ENCODE results near the gene GOLGA6A.
"Not testable (repeated sequence)": the region's sequence is repeated elsewhere in the genome, so short reads cannot be mapped to it uniquely, and the experiment has no call there.

The GOLGA6A gene

GRCh38 chr15:74052271-74053260, 29.8 kb downstream of the GOLGA6A start:
- DNase-seq, result not testable (repeated sequence)

DNA sequence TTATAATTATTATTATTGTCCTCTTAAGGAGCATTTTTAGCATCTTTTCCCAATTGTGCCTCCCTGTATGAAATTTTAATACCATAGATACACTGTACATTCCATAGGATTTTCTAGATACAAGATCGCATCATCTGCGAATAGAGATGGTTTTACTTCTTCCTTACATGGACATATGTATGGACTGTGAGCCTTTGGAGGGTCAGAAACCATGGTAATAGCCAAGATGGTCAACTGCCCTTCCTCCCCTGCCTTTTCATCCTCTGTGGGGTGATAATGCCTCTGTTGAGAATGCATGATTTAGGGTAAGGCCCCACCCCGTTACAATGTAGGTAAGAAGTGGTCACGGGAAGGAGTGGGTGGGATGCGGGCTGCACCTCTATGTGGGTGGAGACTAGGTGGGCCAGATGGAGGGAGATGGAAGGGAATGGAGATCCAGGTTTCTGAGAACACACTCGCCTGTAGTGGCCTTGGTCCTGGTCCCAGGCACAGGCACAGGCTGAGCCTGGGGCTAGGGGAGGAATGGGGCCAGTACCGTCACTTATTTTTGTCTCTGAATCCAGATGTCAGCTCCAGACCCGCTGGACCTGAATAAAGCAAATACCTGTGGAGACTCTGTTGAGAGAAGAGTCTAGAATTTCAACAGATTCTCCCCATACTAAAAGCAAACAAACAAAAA, 31.7 kb downstream of the GOLGA6A start:
- DNase-seq, result no peak

DNA sequence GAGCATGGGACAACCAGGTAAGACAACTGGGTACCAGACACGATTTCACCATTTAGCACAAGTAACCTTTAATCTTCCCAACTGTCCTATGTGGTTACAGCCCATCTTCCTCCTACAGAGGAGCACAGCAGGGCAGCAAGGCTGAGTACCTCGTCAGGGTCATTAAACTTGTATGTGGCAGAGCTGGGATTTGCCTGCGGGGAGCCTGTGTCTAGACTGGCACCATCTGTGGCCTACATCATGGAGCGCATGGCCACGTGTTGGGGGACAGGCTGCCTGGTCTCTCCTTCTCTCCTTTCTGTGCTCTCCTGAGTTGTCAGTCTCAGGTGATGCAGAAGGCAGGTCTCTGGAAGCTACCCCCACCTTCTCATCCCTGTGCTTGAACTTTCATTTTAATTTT, 32.2 kb downstream of the GOLGA6A start:
- no peak for DNase-seq

- no peak for DNase-seq
Measured at GRCh38 chr15:74046275-74046674, 36.1 kb downstream of the GOLGA6A start.

- no peak for DNase-seq
Measured at GRCh38 chr15:74045636-74046274, 36.6 kb downstream of the GOLGA6A start.

GRCh38 chr15:74045184-74045583, 37.2 kb downstream of the GOLGA6A start:
- no peak for DNase-seq

DNA sequence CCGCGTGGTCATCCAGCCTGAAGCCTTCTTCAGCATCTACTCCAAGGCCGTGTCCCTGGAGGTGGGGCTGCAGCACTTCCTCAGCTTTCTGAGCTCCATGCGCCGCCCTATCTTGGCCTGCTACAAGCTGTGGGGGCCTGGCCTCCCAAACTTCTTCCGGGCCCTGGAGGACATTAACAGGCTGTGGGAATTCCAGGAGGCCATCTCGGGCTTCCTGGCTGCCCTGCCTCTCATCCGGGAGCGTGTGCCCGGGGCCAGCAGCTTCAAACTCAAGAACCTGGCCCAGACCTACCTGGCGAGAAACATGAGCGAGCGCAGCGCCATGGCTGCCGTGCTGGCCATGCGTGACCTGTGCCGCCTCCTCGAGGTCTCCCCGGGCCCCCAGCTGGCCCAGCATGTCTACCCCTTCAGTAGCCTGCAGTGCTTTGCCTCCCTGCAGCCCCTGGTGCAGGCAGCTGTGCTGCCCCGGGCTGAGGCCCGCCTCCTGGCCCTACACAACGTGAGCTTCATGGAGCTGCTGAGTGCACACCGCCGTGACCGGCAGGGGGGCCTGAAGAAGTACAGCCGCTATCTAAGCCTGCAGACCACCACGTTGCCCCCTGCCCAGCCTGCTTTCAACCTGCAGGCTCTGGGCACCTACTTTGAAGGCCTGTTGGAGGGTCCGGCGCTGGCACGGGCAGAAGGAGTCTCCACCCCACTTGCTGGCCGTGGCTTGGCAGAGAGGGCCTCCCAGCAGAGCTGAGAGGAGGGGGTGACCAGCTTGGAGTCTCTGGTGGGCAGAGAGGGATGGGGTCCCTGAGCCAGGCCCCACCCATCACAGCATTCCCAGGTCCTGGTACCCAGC, 37.9 kb downstream of the GOLGA6A start:
- DNase-seq, result no peak

DNA sequence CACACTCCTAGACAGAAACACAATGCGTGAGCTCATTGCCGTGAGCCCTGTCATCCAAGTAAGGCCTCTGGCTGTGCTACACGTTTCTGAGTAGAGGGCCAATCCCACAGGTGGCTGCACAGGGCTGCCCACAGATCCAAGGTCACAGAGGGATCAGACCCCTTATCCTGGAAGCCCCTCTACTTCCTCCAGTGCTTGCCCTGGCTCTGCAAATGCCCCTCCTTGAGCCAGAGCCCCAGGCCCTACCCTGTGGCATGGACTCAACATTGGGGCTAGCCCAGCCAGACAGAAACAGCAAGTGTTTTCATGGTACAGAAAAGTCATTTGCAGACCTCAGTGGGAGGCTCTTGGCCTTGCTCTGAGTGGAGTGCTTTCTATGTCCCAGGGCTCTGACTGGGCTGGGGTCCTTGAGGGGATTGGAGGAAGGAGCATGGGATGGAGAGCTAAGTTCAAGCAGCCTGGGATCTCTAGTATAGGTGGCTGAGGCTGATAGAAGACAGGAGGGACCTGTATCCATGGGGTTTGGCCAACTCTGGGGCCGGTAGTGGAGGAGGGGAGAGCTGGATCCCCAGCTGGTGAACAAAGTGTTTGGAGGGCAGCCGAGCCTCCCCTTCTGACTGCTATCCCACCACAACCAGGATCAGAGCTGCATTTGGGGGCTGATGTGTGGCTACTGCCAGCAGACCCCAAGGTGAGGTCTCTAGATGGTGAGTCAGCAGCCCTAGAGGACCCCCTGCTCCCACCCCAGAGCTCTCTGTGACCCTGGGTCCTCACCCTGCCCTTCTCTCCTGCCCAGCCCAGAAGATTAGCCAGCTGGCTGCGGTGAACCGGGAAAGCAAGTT, 38.7 kb downstream of the GOLGA6A start:
- no peak for DNase-seq

- DNase-seq, result no peak
Measured at GRCh38 chr15:74042603-74043424, 39.5 kb downstream of the GOLGA6A start.

DNA sequence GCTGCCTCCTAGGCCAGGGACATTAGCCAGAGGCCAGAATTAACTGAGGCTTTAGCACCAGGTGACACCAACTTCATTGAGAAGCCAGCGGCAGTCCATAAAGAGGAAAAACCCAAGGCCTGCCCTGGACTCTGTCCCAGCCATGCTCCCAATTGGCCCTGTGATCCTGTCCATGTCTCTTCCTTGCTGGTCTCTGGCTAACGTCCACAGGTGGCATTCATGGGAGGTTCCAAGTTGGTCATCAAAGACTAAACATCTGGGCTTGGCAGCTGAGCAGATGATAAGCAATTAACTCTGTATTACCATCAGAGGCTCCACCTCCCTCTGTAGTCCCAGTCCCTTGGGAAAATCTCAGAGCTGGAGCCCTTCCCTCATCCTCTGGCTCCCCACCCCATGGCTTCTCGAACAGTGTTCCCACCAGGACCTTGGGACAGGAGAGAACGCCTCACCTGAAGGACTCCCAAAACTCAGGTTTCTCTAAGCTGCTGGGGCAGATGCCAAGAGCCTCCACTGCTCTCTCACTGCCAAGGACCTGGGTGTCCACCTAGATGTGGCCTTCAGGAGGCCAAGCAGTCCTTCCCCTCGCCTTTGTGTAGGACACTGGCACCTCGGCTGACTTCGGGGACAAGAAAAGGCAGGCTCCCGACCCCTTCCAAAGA, 40.4 kb downstream of the GOLGA6A start:
- DNase-seq, result no peak

DNA sequence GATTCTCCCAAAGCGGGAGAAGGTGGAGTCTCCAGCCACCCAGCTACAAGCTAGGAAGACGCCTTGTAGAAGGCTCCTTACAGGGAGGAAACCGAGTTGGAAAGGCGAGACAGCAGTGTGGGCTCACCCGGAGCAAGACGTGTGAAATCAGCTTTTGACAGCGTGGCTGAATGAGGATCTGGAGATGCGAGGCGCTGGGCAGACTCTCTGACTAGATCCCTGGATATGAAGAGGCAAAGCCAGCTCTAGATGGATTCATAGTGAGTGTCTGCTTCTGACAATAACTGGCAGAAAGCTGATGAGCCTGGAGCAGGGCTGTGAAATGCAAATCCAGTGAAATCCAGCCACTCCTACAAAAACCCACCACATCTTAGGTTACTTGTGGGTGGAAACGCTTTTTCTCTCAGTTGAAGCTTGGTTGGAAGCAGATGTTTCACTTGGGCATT, 41.0 kb downstream of the GOLGA6A start:
- no peak for DNase-seq

DNA sequence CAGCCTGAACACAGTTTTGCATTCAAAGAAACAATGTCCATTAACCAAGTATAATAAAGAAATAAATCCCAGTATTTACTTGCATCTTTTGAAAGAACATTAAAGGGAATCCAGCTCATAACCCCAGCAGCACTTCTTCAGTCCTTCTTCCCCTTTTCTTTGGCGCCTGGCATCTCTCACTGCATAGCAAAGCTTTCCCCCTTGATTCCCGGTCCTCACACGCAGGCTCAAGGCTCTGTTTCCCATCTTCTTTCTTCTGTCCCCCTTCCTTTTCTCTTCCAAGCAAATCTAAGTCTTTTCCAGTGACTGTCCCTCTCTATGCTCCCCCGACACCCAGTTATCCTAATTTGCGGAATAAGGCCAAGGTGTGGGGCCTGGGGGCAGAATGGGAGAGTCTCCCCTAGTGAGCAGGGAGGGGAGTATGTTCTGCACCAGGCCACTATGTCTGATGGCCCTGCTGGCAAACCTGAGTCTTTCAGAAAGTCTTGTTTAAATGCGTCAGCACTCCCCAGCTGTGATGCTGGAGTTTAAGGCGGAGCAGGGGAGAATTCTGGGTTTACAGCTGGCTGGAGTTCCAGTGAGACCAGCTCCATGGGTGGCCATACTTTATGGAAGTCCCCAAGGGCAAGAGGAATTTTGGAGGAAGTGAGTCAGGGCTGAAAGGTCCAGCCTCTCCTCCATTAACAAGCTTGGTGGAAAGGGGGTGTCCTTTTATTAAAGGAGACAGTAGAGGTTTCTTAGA, 42.1 kb downstream of the GOLGA6A start:
- no peak for DNase-seq

- DNase-seq, result no peak
Measured at GRCh38 chr15:74039656-74040010, 42.7 kb downstream of the GOLGA6A start.

GRCh38 chr15:74038707-74039655, 43.4 kb downstream of the GOLGA6A start:
- DNase-seq, result no peak

DNA sequence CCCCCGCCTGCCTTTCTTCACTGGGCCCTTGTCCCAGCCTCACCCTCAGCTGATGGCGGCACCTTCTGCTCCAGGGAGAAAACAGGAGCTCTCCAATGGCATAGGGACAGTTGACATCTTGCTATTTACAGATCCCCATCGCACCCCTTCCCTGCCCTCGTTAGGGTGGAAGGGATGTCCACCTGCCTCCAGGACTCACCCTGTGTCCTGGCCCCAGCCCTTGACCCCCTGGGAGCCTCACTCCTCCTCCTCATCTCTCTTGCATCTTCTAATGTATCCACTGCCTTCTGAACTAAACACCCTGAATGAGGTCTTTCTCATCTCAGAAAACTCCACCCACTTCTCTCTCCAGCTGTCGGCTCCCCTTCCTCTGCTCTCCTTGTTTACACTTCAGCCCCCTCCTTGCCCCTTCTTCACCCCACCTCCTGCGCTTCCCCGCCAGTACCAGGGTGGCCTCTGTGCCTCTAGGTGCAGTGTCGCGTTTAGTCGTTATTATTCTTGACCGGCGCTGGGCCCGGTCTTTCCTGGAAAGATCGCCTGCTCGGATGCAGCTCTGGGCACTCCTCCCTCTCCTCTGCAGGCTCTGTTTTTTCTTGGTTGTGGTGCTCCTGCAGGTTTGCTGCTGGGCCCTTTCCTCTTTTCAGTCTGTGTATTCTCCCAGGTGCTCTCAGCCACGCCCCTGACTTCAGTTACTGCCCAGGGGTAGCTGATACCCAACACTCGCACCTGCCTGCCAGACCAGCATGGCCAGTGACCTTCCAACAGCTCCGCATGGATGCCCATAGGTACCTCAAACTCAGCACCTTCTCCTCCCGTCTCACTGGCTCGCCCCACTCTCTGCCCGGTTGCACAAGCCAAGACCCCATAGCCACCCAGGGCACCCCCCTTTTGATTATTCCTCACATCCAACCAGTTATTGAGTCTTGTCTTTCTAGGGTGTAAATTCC, 44.9 kb downstream of the GOLGA6A start:
- no peak for DNase-seq

GRCh38 chr15:74036271-74037170, 45.8 kb downstream of the GOLGA6A start:
- DNase-seq, result peak in 1 of 2 experiments; percentile 63

Measured in NCI-H446 (cell line).